Measurements from ENCODE around the gene ZBTB2. TPM values are rescaled to one million over a fixed set of nuclear protein-coding genes. Genes with fewer than 3 reads are reported as not detected.

Gene ZBTB2
- total and polyA plus RNA-seq, 2 donors (not counting 3 experiments of a cell fraction or from before 2014, with no cell fraction given): 11.8 to 13.1 TPM

DNA sequence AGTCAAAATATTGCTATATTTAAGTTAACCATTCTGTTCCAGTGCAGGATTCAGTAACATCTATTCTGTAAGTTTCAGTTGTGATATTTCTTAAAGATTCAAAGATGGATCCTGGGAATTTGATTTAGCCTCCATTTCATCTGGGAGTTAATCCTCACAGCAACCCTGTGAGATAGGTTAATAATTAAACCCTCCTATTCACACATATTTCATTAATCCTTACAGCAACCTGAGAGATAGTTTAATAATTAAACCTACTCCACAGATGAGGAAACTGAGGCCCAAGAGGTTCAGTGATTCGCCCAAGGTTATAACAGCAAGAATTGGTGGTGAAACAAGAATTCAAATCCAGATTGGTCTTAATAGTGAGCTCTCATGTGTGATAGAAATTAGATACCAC lies 10.9 kb upstream of the ZBTB2 start:
- no peak for DNase-seq (ENCODE audit: low read depth, low spot score)
- CTCF ChIA-PET: no interaction called here
- H3K4me2 ChIP-seq (ENCODE audit: insufficient read depth, low read length): no peak overlapping the region
- BruUV-seq (replicated peaks): no TSS peak
- H3K4me1 ChIP-seq (ENCODE audit: control insufficient read depth, extremely low read depth, insufficient read depth, low read length): no peaks in the 10 kb centered on the region
- intact Hi-C loops (cut with micrococcal nuclease): no loop called here
- peaks cover 64% of the 10 kb centered on the region for H3K79me2 ChIP-seq (ENCODE audit: control insufficient read depth, insufficient read depth, low read length)
- no peak for FAIRE-seq
- H3K9ac ChIP-seq (replicated peaks; ENCODE audit: extremely low read depth, insufficient read depth, low read length): no peak overlapping the region
- no peak overlapping the region for H3K27ac ChIP-seq (ENCODE audit: insufficient read depth, low read depth, low read length)
- dilution Hi-C loops (cut with MboI; ENCODE audit: extremely low pct_ligation_motif_present, low sequenced_read_pairs): no loop called here
- H3K27me3 ChIP-seq (ENCODE audit: control insufficient read depth in 2 of 2, insufficient read depth in 2 of 2, low read length in 2 of 2): no peaks in the 10 kb centered on the region
- H3K9me1 ChIP-seq (replicated peaks; ENCODE audit: control insufficient read depth, extremely low read depth, insufficient read depth, low read length): no peaks in the 10 kb centered on the region
- H2AFZ ChIP-seq (ENCODE audit: low read depth, low read length): no peak overlapping the region
- H3K36me3 ChIP-seq (ENCODE audit: control insufficient read depth in 2 of 2, extremely low read depth in 1 of 2, insufficient read depth in 2 of 2, low read length in 2 of 2): peaks cover 3 to 4% of the 10 kb centered on the region in 2 experiments
- peaks cover 6% of the 10 kb centered on the region for H4K20me1 ChIP-seq (replicated peaks; ENCODE audit: control insufficient read depth, extremely low read depth, insufficient read depth, low read length)
- no peaks in the 10 kb centered on the region for H3K9me3 ChIP-seq (replicated peaks; ENCODE audit: control insufficient read depth, insufficient read depth, low read length)
- POLR2A ChIA-PET: no interaction called here
- H3K4me3 ChIP-seq (replicated peaks in 1 of 3; ENCODE audit: insufficient read depth in 1 of 3, low read depth in 1 of 3, low read length in 3 of 3): no peak overlapping the region
- TF ChIP-seq GATA2 (IDR thresholded peaks at IDR 0.05; ENCODE audit: insufficient read depth, insufficient read length, low read depth, low read length) (no peak), JUN (IDR thresholded peaks at IDR 0.05; ENCODE audit: borderline replicate concordance, insufficient read depth, insufficient read length, low read depth) (no peak)

DNA sequence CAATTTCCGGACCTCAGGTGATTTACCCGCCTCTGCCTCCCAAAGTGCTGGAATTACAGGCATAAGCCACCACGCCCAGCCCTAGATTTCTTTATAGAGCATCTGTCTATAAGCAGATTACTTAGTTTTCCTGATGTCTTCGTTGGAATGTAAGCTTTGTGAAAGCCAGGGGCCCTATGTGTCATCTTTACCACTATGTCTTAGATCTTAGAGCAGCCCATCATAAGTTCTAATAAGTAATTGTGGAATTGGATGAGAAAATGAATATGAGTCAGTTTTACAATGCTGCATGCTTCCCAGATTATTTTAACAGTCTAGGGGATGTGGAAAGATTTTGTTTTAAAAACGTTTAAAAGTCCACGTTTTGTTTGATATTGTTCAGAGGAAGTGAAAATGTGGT lies 9.1 kb upstream of the ZBTB2 start:
- FAIRE-seq (no peak), DNase-seq (ENCODE audit: low read depth, low spot score) (no peak)
- intact Hi-C loops (cut with micrococcal nuclease): no loop called here
- peaks cover 12% of the 10 kb centered on the region for H4K20me1 ChIP-seq (replicated peaks; ENCODE audit: control insufficient read depth, extremely low read depth, insufficient read depth, low read length)
- no peaks in the 10 kb centered on the region for H3K9me1 ChIP-seq (replicated peaks; ENCODE audit: control insufficient read depth, extremely low read depth, insufficient read depth, low read length)
- H3K4me3 ChIP-seq (replicated peaks in 1 of 3; ENCODE audit: insufficient read depth in 1 of 3, low read depth in 1 of 3, low read length in 3 of 3): no peak overlapping the region
- no peak overlapping the region for H3K27ac ChIP-seq (ENCODE audit: insufficient read depth, low read depth, low read length)
- dilution Hi-C loops (cut with MboI; ENCODE audit: extremely low pct_ligation_motif_present, low sequenced_read_pairs): no loop called here
- no peaks in the 10 kb centered on the region for H3K27me3 ChIP-seq (ENCODE audit: control insufficient read depth in 2 of 2, insufficient read depth in 2 of 2, low read length in 2 of 2)
- CTCF ChIA-PET: no interaction called here
- no peak overlapping the region for H3K4me2 ChIP-seq (ENCODE audit: insufficient read depth, low read length)
- BruUV-seq (replicated peaks): no TSS peak
- POLR2A ChIA-PET: no interaction called here
- peaks cover 7% of the 10 kb centered on the region for H3K4me1 ChIP-seq (ENCODE audit: control insufficient read depth, extremely low read depth, insufficient read depth, low read length)
- no peak for TF ChIP-seq EZH2 (IDR thresholded peaks at IDR 0.05; ENCODE audit: borderline replicate concordance, low read depth, low read length, severe bottlenecking)
- no peak for TF ChIP-seq POLR2A (IDR thresholded peaks at IDR 0.05; ENCODE audit: low read depth, low read length)
- TF ChIP-seq POLR2AphosphoS5 (IDR thresholded peaks at IDR 0.05; ENCODE audit: insufficient read depth, low read depth, low read length): no peak
- TF ChIP-seq CTCF (IDR thresholded peaks at IDR 0.05; ENCODE audit: extremely low read depth in 1 of 2, insufficient read depth in 1 of 2, low read depth in 1 of 2, low read length in 2 of 2): no peak
- no peak for TF ChIP-seq MYC (IDR thresholded peaks at IDR 0.05; ENCODE audit: low read depth, low read length)
- TF ChIP-seq GATA2 (IDR thresholded peaks at IDR 0.05; ENCODE audit: insufficient read depth, insufficient read length, low read depth, low read length): no peak
- no peak for TF ChIP-seq FOS (IDR thresholded peaks at IDR 0.05; ENCODE audit: borderline replicate concordance, insufficient read depth, low read length)
- TF ChIP-seq, protein P1, sequence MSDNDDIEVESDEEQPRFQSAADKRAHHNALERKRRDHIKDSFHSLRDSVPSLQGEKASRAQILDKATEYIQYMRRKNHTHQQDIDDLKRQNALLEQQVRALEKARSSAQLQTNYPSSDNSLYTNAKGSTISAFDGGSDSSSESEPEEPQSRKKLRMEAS (IDR thresholded peaks at IDR 0.05; ENCODE audit: insufficient read depth, insufficient read length): no peak
- no peak for TF ChIP-seq JUN (IDR thresholded peaks at IDR 0.05; ENCODE audit: borderline replicate concordance, insufficient read depth, insufficient read length, low read depth)
- H2AFZ ChIP-seq (ENCODE audit: low read depth, low read length): no peak overlapping the region
- H3K9me3 ChIP-seq (replicated peaks; ENCODE audit: control insufficient read depth, insufficient read depth, low read length): no peaks in the 10 kb centered on the region
- peaks cover 2 to 3% of the 10 kb centered on the region in 2 experiments for H3K36me3 ChIP-seq (ENCODE audit: control insufficient read depth in 2 of 2, extremely low read depth in 1 of 2, insufficient read depth in 2 of 2, low read length in 2 of 2)
- H3K79me2 ChIP-seq (ENCODE audit: control insufficient read depth, insufficient read depth, low read length): peaks cover 81% of the 10 kb centered on the region
- H3K9ac ChIP-seq (replicated peaks; ENCODE audit: extremely low read depth, insufficient read depth, low read length): no peak overlapping the region
